Sigmoid colon (tissue), 4 donors: ENCODE data around the gene DEFB121.

Experiments used
- CTCF ChIP-seq, 4 experiments: fragments of 450-650 bp in 3 of 4; fragments of 200-600 bp in 1 of 4; IDR thresholded peaks; one replicate each; pipeline ENCODE4 v1.5.1; 2016 to 2019; ENCODE audit warnings: antibody characterized with exemption in 4 of 4, mild to moderate bottlenecking in 3 of 4, moderate library complexity in 2 of 4
- POLR2A ChIP-seq, 2 donors: fragments of 450-650 bp; IDR thresholded peaks; one replicate each; pipeline ENCODE4 v1.6.1; 2016; ENCODE audit warnings: antibody characterized with exemption in 2 of 2, mild to moderate bottlenecking in 2 of 2, moderate library complexity in 2 of 2
- POLR2AphosphoS5 ChIP-seq, 4 donors: sonication (generic); formaldehyde crosslinking; IDR thresholded peaks; one replicate each; pipeline ENCODE4 v1.6.1; 2017; ENCODE audit warnings: antibody characterized with exemption in 4 of 4

GRCh38 chr20:31418307-31418706 lies 12.3 kb upstream of the DEFB121 start:
- no peak for TF ChIP-seq CTCF (IDR thresholded peaks at IDR 0.05)
- no peak for TF ChIP-seq POLR2A (IDR thresholded peaks at IDR 0.05)
- TF ChIP-seq POLR2AphosphoS5 (IDR thresholded peaks at IDR 0.05), result no peak
